Breast epithelium (tissue), 4 donors: Measurements from ENCODE around the gene EGFLAM. TPM values are rescaled to one million over a fixed set of nuclear protein-coding genes. Genes with fewer than 3 reads are reported as not detected.

Experiments used
- DNase-seq, 2 donors: peaks; one replicate each; pipeline ENCODE4 v3.0.0-alpha.2; 2019; ENCODE audit warnings: low spot score in 2 of 2
- H3K27ac ChIP-seq, 2 donors: fragments of 200-600 bp; sonication (generic) in 1 of 2; one replicate each; pipeline ENCODE4 v1.5.1; 2016 to 2019; ENCODE audit warnings: mild to moderate bottlenecking in 1 of 2
- H3K27me3 ChIP-seq, 2 donors: fragments of 200-600 bp; sonication (generic) in 1 of 2; one replicate each; pipeline versions ENCODE4 v1.5.1 to v1.6.0; 2017 to 2019; ENCODE audit warnings: control low read depth in 1 of 2, mild to moderate bottlenecking in 1 of 2
- H3K36me3 ChIP-seq: fragments of 200-600 bp; one replicate; pipeline ENCODE4 v1.5.1; 2019
- H3K4me1 ChIP-seq, 2 donors: fragments of 200-600 bp; sonication (generic); one replicate each; pipeline ENCODE4 v1.5.1; 2016 to 2019; ENCODE audit warnings: control low read depth in 1 of 2
- H3K4me3 ChIP-seq, 3 donors: fragments of 200-600 bp; sonication (generic); 1 replicate in 2 of 3; 2 replicates in 1 of 3; pipeline ENCODE4 v1.5.1; 2016 to 2019; ENCODE audit warnings: mild to moderate bottlenecking in 3 of 3, moderate library complexity in 2 of 3
- H3K9me3 ChIP-seq, 2 donors: fragments of 200-600 bp; sonication (generic) in 1 of 2; one replicate each; pipeline ENCODE4 v1.5.1; 2016 to 2019; ENCODE audit warnings: control low read depth in 1 of 2
- POLR2A ChIP-seq: fragments of 450-650 bp; IDR thresholded peaks from one replicate; pipeline ENCODE4 v1.6.1; 2016; ENCODE audit warnings: antibody characterized with exemption, mild to moderate bottlenecking, moderate library complexity
- POLR2AphosphoS5 ChIP-seq, 3 donors: sonication (generic); formaldehyde crosslinking; IDR thresholded peaks; one replicate each; pipeline ENCODE4 v1.6.1; 2017; ENCODE audit warnings: antibody characterized with exemption in 3 of 3
- intact Hi-C: fragments of 100-400 bp; cut with DNase I; formaldehyde crosslinking; loops from one replicate; pipeline ENCODE4 v1.15.1; 2023; ENCODE audit warnings: low total_unique reads
- total RNA-seq, 3 donors: library from RNA; depleted of rRNA; stranded (reverse); fragments of >200 nt; gene quantifications; one replicate each; pipeline ENCODE4 v1.1.0, GENCODE V29; 2016
- TF ChIP-seq, protein P1 (sequence below), 3 donors: fragments of 450-650 bp; IDR thresholded peaks; one replicate each; pipeline ENCODE4 v1.5.1; 2016 to 2017; ENCODE audit warnings: antibody characterized with exemption in 3 of 3, mild to moderate bottlenecking in 3 of 3, moderate library complexity in 3 of 3

The EGFLAM gene
- total RNA-seq, 3 donors from 2014 or later = 19.5 to 31.5 (median 30.5) TPM

DNA sequence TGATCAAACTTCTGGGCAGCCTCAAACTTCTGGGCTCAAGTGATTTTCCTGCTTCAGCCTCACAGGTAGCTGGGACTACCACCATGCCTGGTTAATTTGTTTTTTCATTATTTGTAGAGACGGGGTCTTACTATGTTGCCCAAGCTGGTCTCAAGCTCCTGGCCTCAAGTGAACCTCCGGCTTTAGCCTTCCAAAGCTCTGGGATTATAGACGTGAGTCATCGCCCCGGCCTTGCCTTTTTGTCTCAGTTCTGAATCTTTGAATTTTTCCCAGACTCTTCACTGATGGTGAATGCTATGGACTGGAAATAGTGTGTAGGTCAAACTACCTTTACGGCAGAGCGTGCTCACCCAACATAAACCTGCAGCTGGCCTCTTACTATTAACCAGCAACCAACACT, 32.3 kb upstream of the EGFLAM start:
- no peak for TF ChIP-seq POLR2A
- TF ChIP-seq POLR2AphosphoS5 (IDR thresholded peaks at IDR 0.05) = no peak
- TF ChIP-seq, protein P1, sequence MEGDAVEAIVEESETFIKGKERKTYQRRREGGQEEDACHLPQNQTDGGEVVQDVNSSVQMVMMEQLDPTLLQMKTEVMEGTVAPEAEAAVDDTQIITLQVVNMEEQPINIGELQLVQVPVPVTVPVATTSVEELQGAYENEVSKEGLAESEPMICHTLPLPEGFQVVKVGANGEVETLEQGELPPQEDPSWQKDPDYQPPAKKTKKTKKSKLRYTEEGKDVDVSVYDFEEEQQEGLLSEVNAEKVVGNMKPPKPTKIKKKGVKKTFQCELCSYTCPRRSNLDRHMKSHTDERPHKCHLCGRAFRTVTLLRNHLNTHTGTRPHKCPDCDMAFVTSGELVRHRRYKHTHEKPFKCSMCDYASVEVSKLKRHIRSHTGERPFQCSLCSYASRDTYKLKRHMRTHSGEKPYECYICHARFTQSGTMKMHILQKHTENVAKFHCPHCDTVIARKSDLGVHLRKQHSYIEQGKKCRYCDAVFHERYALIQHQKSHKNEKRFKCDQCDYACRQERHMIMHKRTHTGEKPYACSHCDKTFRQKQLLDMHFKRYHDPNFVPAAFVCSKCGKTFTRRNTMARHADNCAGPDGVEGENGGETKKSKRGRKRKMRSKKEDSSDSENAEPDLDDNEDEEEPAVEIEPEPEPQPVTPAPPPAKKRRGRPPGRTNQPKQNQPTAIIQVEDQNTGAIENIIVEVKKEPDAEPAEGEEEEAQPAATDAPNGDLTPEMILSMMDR (IDR thresholded peaks at IDR 0.05) = no peak
- DNase-seq = no peak

DNA sequence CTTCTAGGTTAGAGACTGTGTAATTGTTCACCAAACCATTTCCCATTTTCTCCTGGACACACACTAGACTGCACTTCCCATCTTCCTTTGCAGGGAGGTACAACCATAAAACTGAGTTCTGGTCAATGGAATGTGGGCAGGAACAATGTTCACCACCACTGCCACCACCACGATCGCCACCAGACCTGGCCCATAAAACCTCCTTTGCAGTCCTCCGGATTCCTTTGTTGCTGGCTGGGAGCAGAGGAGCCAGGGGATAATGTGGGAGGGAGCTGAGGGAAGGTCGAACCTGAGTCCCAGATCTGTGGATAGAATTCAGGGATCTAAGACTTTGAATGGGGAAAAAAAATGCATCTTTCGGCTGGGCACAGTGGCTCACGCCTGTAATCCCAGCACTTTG, 29.4 kb upstream of the EGFLAM start:
- TF ChIP-seq, protein P1 (IDR thresholded peaks at IDR 0.05) = no peak
- TF ChIP-seq POLR2A (no peak), POLR2AphosphoS5 (IDR thresholded peaks at IDR 0.05) (no peak)
- intact Hi-C loops = no loop called here

More for the DNA sequence above, 32.3 kb upstream of the EGFLAM start:
- Histone ChIP-seq H3K4me3 (no peak overlapping the region), H3K27ac (no peak overlapping the region), H3K9me3 (peaks cover 0 to 3% of the 10 kb centered on the region in 2 donors), H3K4me1 (no peaks in the 10 kb centered on the region), H3K27me3 (no peaks in the 10 kb centered on the region), H3K36me3 (no peaks in the 10 kb centered on the region)
- intact Hi-C loops = no loop called here

DNA sequence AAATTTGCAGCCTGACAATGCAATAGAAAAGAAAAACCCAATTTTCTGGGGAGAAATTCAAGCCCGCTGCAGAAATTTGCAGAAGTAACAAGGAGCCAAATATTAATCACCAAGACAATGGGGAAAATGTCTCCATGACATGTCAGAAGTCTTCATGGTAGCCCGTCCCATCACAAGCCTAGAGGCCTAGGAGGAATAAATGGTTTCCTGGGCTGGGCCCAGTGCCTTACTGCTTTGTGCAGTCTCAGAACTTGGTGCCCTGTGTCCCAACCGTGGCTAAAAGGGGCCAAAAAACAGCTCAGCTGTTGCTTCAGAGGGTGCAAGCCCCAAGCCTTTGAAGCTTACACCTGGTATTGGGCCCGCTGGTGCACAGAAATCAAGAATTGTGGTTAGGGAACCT, 23.6 kb upstream of the EGFLAM start:
- intact Hi-C loops = no loop called here
- Histone ChIP-seq H3K36me3 (no peaks in the 10 kb centered on the region), H3K27me3 (no peaks in the 10 kb centered on the region), H3K4me1 (no peaks in the 10 kb centered on the region), H3K9me3 (peaks cover 8 to 12% of the 10 kb centered on the region in 2 donors), H3K27ac (no peak overlapping the region), H3K4me3 (no peak overlapping the region)
- DNase-seq = no peak
- TF ChIP-seq POLR2AphosphoS5 (IDR thresholded peaks at IDR 0.05) (no peak), POLR2A (no peak)
- TF ChIP-seq, protein P1 (IDR thresholded peaks at IDR 0.05) = no peak

More for the DNA sequence above, 29.4 kb upstream of the EGFLAM start:
- Histone ChIP-seq H3K4me3 (no peak overlapping the region), H3K27ac (no peak overlapping the region), H3K36me3 (no peaks in the 10 kb centered on the region), H3K27me3 (no peaks in the 10 kb centered on the region), H3K4me1 (no peaks in the 10 kb centered on the region), H3K9me3 (no peaks in the 10 kb centered on the region)
- DNase-seq = no peak

DNA sequence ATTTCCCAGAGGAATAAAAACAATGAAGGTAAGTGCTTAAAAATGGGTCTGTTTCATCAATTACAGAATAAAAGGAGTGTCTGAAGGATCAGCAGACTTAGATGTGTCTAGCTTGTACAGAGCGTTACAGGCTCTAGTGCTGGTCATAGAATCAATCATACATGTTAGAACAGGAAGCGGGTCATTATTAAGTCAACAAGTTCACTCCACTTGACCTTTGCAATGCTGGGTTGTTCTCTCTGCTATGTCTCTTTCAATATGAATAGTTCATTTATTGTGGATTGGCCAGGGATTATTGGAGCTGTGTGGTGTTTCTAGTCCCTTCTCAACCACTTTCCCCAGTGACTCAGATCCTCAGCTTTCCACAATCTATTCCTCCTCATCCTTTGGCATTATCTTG, 20.7 kb upstream of the EGFLAM start:
- Histone ChIP-seq H3K27me3 (no peaks in the 10 kb centered on the region), H3K4me3 (no peak overlapping the region), H3K4me1 (no peaks in the 10 kb centered on the region), H3K27ac (no peak overlapping the region), H3K9me3 (peaks cover 8 to 12% of the 10 kb centered on the region in 2 donors), H3K36me3 (no peaks in the 10 kb centered on the region)
- TF ChIP-seq, protein P1 (IDR thresholded peaks at IDR 0.05) = no peak
- TF ChIP-seq POLR2AphosphoS5 (IDR thresholded peaks at IDR 0.05) (no peak), POLR2A (no peak)
- intact Hi-C loops = no loop called here
- DNase-seq = no peak

DNA sequence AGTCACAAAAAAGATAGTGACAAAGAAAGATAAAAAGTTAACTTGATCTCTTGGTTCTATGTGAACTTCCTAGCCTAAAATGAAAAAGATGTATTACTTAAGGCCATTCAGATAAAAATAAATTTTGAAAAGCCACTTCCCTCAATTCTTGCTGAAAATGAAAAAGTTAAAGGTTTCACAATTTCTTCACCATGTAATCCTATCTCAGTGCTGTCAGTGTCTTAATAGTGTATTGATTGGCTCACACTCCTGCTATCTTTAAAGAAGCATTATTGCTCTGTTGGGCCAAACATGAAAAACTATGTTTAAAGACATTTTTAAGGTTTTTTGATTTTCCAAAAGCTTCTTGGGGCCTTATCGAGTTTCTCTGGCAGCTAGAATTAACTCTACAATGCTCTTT, 18.1 kb upstream of the EGFLAM start:
- intact Hi-C loops = no loop called here
- H3K4me1 ChIP-seq = no peaks in the 10 kb centered on the region
- TF ChIP-seq POLR2A (no peak), POLR2AphosphoS5 (IDR thresholded peaks at IDR 0.05) (no peak)
- TF ChIP-seq, protein P1 (IDR thresholded peaks at IDR 0.05) = no peak
- H3K36me3 ChIP-seq = no peaks in the 10 kb centered on the region
- H3K4me3 ChIP-seq = no peak overlapping the region
- no peak for DNase-seq
- H3K27ac ChIP-seq = no peak overlapping the region
- H3K9me3 ChIP-seq = peaks cover under 1 to 4% of the 10 kb centered on the region in 2 donors
- no peaks in the 10 kb centered on the region for H3K27me3 ChIP-seq
